Suppressor macrophage treated with lipopolysaccharide for 4 hours (primary cell): ENCODE measurements around the gene TIAM2.
A peak's percentile ranks its signal among the peaks of the same experiment; 100 is the strongest.
"Not testable (repeated sequence)": the region's sequence is repeated elsewhere in the genome, so short reads cannot be mapped to it uniquely, and the experiment has no call there.

ENCODE experiments used
- DNase-seq: peaks from one replicate; pipeline ENCODE4 v3.0.0-alpha.2; 2020

The TIAM2 gene

GRCh38 chr6:155212616-155213380 lies 217.7 kb downstream of the TIAM2 start:
- no peak for DNase-seq

GRCh38 chr6:155213611-155214372 lies 218.7 kb downstream of the TIAM2 start:
- DNase-seq = no peak

GRCh38 chr6:155215906-155216305 lies 220.8 kb downstream of the TIAM2 start:
- no peak for DNase-seq

- no peak for DNase-seq
Measured at GRCh38 chr6:155216312-155217046, 221.4 kb downstream of the TIAM2 start.

GRCh38 chr6:155218711-155219110 lies 223.6 kb downstream of the TIAM2 start:
- not testable (repeated sequence) for DNase-seq

GRCh38 chr6:155219299-155219698 lies 224.2 kb downstream of the TIAM2 start:
- DNase-seq = no peak

- DNase-seq = no peak
Measured at GRCh38 chr6:155219858-155220301, 224.8 kb downstream of the TIAM2 start.

GRCh38 chr6:155221086-155221485 lies 226.0 kb downstream of the TIAM2 start:
- peak; percentile 79 for DNase-seq

- peak; percentile 36 for DNase-seq
Measured at GRCh38 chr6:155222506-155222905, 227.4 kb downstream of the TIAM2 start.

- DNase-seq = peak; percentile 80
Measured at GRCh38 chr6:155223646-155224451, 228.7 kb downstream of the TIAM2 start.

GRCh38 chr6:155224618-155225017 lies 229.5 kb downstream of the TIAM2 start:
- no peak for DNase-seq

GRCh38 chr6:155227046-155227445 lies 231.9 kb downstream of the TIAM2 start:
- no peak for DNase-seq

- DNase-seq = no peak
Measured at GRCh38 chr6:155228546-155229166, 233.5 kb downstream of the TIAM2 start.

GRCh38 chr6:155230975-155231374 lies 235.9 kb downstream of the TIAM2 start:
- not testable (repeated sequence) for DNase-seq

- no peak for DNase-seq
Measured at GRCh38 chr6:155232848-155233247, 237.7 kb downstream of the TIAM2 start.

GRCh38 chr6:155234167-155234566 lies 239.1 kb downstream of the TIAM2 start:
- no peak for DNase-seq

- no peak for DNase-seq
Measured at GRCh38 chr6:155234687-155235086, 239.6 kb downstream of the TIAM2 start.

GRCh38 chr6:155235087-155235486 lies 240.0 kb downstream of the TIAM2 start:
- DNase-seq = no peak

GRCh38 chr6:155237613-155238012 lies 242.5 kb downstream of the TIAM2 start:
- DNase-seq = no peak

- DNase-seq = no peak
Measured at GRCh38 chr6:155240905-155241600, 245.9 kb downstream of the TIAM2 start.

- no peak for DNase-seq
Measured at GRCh38 chr6:155241966-155242365, 246.9 kb downstream of the TIAM2 start.
